ENCODE results near the gene KLHL2.

The KLHL2 gene

GRCh38 chr4:165368567-165368966 lies 161.2 kb downstream of the KLHL2 start:
- H3K36me3 ChIP-seq (ENCODE audit: control insufficient read depth, insufficient read depth, low read length) = no peaks in the 10 kb centered on the region
- no peak overlapping the region for H3K4me3 ChIP-seq (ENCODE audit: low read depth, low read length)
- H3K27me3 ChIP-seq (ENCODE audit: control insufficient read depth, insufficient read depth, low read length) = no peaks in the 10 kb centered on the region
- no peaks in the 10 kb centered on the region for H3K9me3 ChIP-seq (ENCODE audit: control insufficient read depth, insufficient read depth, low read depth, low read length)
- H3K9ac ChIP-seq (ENCODE audit: low read length) = no peak overlapping the region
- H3K27ac ChIP-seq (ENCODE audit: low read depth, low read length) = no peak overlapping the region
- H3K4me1 ChIP-seq (ENCODE audit: control insufficient read depth, insufficient read depth, low read length) = peaks cover 21% of the 10 kb centered on the region

DNA sequence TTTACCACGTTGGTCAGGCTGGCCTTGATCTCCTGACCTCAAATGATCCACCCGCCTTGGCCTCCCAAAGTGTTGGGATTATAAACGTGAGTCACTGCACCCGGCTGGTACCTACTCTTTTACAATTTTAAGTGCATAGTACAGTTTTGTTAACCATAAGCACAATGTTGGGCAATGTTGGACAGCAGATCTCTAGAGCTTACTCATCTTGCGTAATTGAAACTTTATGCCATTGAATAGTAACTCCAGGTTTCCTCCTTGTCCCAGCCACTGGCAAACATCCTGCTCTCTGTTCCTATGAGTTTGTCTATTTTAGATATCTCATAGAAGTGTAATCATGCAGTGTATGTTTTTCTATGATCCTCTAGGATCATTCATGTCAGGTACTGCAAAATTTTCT lies 162.2 kb downstream of the KLHL2 start:
- Histone ChIP-seq H3K27me3 (ENCODE audit: control insufficient read depth, insufficient read depth, low read length) (no peaks in the 10 kb centered on the region), H3K9ac (ENCODE audit: low read length) (no peak overlapping the region), H3K36me3 (ENCODE audit: control insufficient read depth, insufficient read depth, low read length) (no peaks in the 10 kb centered on the region), H3K27ac (ENCODE audit: low read depth, low read length) (no peak overlapping the region), H3K9me3 (ENCODE audit: control insufficient read depth, insufficient read depth, low read depth, low read length) (no peaks in the 10 kb centered on the region), H3K4me1 (ENCODE audit: control insufficient read depth, insufficient read depth, low read length) (peaks cover 19% of the 10 kb centered on the region), H3K4me3 (ENCODE audit: low read depth, low read length) (no peak overlapping the region)

- Histone ChIP-seq H3K27ac (ENCODE audit: low read depth, low read length) (no peak overlapping the region), H3K36me3 (ENCODE audit: control insufficient read depth, insufficient read depth, low read length) (no peaks in the 10 kb centered on the region), H3K9me3 (ENCODE audit: control insufficient read depth, insufficient read depth, low read depth, low read length) (no peaks in the 10 kb centered on the region), H3K4me1 (ENCODE audit: control insufficient read depth, insufficient read depth, low read length) (peaks cover 11% of the 10 kb centered on the region), H3K9ac (ENCODE audit: low read length) (no peak overlapping the region), H3K27me3 (ENCODE audit: control insufficient read depth, insufficient read depth, low read length) (peaks cover 4% of the 10 kb centered on the region; the same call in 1 of the 2 replicates), H3K4me3 (ENCODE audit: low read depth, low read length) (no peak overlapping the region)
Measured at GRCh38 chr4:165370530-165370929, 163.2 kb downstream of the KLHL2 start.

Data from HUES6 (cell line).